Measurements from ENCODE around the gene TCF7L2.
A peak's percentile ranks its signal among the peaks of the same experiment; 100 is the strongest.

Gene TCF7L2

GRCh38 chr10:113151190-113151666 lies 201.2 kb downstream of the TCF7L2 start:
- Histone ChIP-seq H3K4me3 (ENCODE audit: low read depth, low read length) (no peak overlapping the region), H3K36me3 (peaks cover 10% of the 10 kb centered on the region), H3K27ac (no peak overlapping the region), H3K9me3 (ENCODE audit: severe bottlenecking) (no peaks in the 10 kb centered on the region), H3K27me3 (ENCODE audit: insufficient read depth, low read depth, severe bottlenecking) (no peaks in the 10 kb centered on the region)
- DNase-seq = no peak
- no peak for TF ChIP-seq CTCF (IDR thresholded peaks at IDR 0.05; ENCODE audit: low read depth, low read length)

GRCh38 chr10:113153493-113154102 lies 203.6 kb downstream of the TCF7L2 start:
- H3K27ac ChIP-seq = no peak overlapping the region
- H3K36me3 ChIP-seq = peaks cover 10% of the 10 kb centered on the region

GRCh38 chr10:113157441-113157840 lies 207.4 kb downstream of the TCF7L2 start:
- Histone ChIP-seq H3K4me3 (ENCODE audit: low read depth, low read length) (no peak overlapping the region), H3K27ac (no peak overlapping the region), H3K27me3 (ENCODE audit: insufficient read depth, low read depth, severe bottlenecking) (no peaks in the 10 kb centered on the region), H3K9me3 (ENCODE audit: severe bottlenecking) (no peaks in the 10 kb centered on the region), H3K36me3 (peaks cover 7% of the 10 kb centered on the region)
- DNase-seq = no peak
- TF ChIP-seq CTCF (IDR thresholded peaks at IDR 0.05; ENCODE audit: low read depth, low read length) = no peak

More at GRCh38 chr10:113153493-113154102, 203.6 kb downstream of the TCF7L2 start:
- TF ChIP-seq CTCF (IDR thresholded peaks at IDR 0.05; ENCODE audit: low read depth, low read length) = no peak
- H3K9me3 ChIP-seq (ENCODE audit: severe bottlenecking) = no peaks in the 10 kb centered on the region
- DNase-seq = no peak
- H3K4me3 ChIP-seq (ENCODE audit: low read depth, low read length) = no peak overlapping the region
- H3K27me3 ChIP-seq (ENCODE audit: insufficient read depth, low read depth, severe bottlenecking) = no peaks in the 10 kb centered on the region

GRCh38 chr10:113158183-113158582 lies 208.1 kb downstream of the TCF7L2 start:
- Histone ChIP-seq H3K27ac (no peak overlapping the region), H3K4me3 (ENCODE audit: low read depth, low read length) (no peak overlapping the region), H3K9me3 (ENCODE audit: severe bottlenecking) (no peaks in the 10 kb centered on the region), H3K27me3 (ENCODE audit: insufficient read depth, low read depth, severe bottlenecking) (no peaks in the 10 kb centered on the region), H3K36me3 (peaks cover 5% of the 10 kb centered on the region)
- TF ChIP-seq CTCF (IDR thresholded peaks at IDR 0.05; ENCODE audit: low read depth, low read length) = no peak
- DNase-seq = peak; percentile 35

GRCh38 chr10:113159563-113159962 lies 209.5 kb downstream of the TCF7L2 start:
- Histone ChIP-seq H3K9me3 (ENCODE audit: severe bottlenecking) (no peaks in the 10 kb centered on the region), H3K4me3 (ENCODE audit: low read depth, low read length) (no peak overlapping the region), H3K36me3 (peaks cover 3% of the 10 kb centered on the region), H3K27me3 (ENCODE audit: insufficient read depth, low read depth, severe bottlenecking) (no peaks in the 10 kb centered on the region), H3K27ac (no peak overlapping the region)
- DNase-seq = no peak
- TF ChIP-seq CTCF (IDR thresholded peaks at IDR 0.05; ENCODE audit: low read depth, low read length) = no peak

GRCh38 chr10:113160641-113161040 lies 210.6 kb downstream of the TCF7L2 start:
- no peaks in the 10 kb centered on the region for H3K27me3 ChIP-seq (ENCODE audit: insufficient read depth, low read depth, severe bottlenecking)
- no peak for DNase-seq
- TF ChIP-seq CTCF (IDR thresholded peaks at IDR 0.05; ENCODE audit: low read depth, low read length) = no peak
- no peak overlapping the region for H3K27ac ChIP-seq
- no peaks in the 10 kb centered on the region; the same call in 1 of the 2 replicates for H3K36me3 ChIP-seq
- no peaks in the 10 kb centered on the region for H3K9me3 ChIP-seq (ENCODE audit: severe bottlenecking)
- H3K4me3 ChIP-seq (ENCODE audit: low read depth, low read length) = no peak overlapping the region

Data from WERI-Rb-1 (cell line).